K562 (cell line): ENCODE results near the gene KIF3B. TPM values are rescaled to one million over a fixed set of nuclear protein-coding genes. Genes with fewer than 3 reads are reported as not detected.

Source experiments
- CREB1 ChIP-seq, 2 experiments: sonication (generic) in 1 of 2; formaldehyde crosslinking in 1 of 2; IDR thresholded peaks; 2 replicates each; pipeline versions ENCODE4 v1.6.1 to v1.8.0; 2012 to 2022; ENCODE audit warnings: inconsistent platforms in 1 of 2, mild to moderate bottlenecking in 1 of 2, missing genetic modification reagents in 1 of 2, moderate library complexity in 1 of 2
- CREM ChIP-seq: IDR thresholded peaks from 2 replicates; pipeline ENCODE4 v1.6.1; 2014; ENCODE audit warnings: antibody characterized with exemption, low read depth
- FOXP1 ChIP-seq: sonication (generic); formaldehyde crosslinking; IDR thresholded peaks from 2 replicates; pipeline ENCODE4 v1.8.0; 2022; ENCODE audit warnings: mild to moderate bottlenecking, missing genetic modification reagents
- GATA2 ChIP-seq: sonication (generic); formaldehyde crosslinking; IDR thresholded peaks from 2 replicates; pipeline ENCODE4 v1.4.0; 2020; ENCODE audit warnings: mild to moderate bottlenecking, missing genetic modification reagents
- HDAC6 ChIP-seq: IDR thresholded peaks from 2 replicates; pipeline ENCODE4 v1.6.1; 2012; ENCODE audit warnings: low read depth, mild to moderate bottlenecking, control low read depth, inconsistent platforms, low read length, moderate library complexity
- KDM1A ChIP-seq, 2 experiments: fragments of 450-650 bp; IDR thresholded peaks; 2 replicates each; pipeline ENCODE4 v1.6.1; 2016; ENCODE audit warnings: mild to moderate bottlenecking in 2 of 2
- KLF16 ChIP-seq: IDR thresholded peaks from 2 replicates; pipeline ENCODE4 v1.6.1; 2016; ENCODE audit warnings: antibody characterized with exemption
- LEF1 ChIP-seq: fragments of 450-650 bp; IDR thresholded peaks from 2 replicates; pipeline ENCODE4 v1.6.1; 2016; ENCODE audit warnings: mild to moderate bottlenecking
- NR3C1 ChIP-seq: sonication (generic); formaldehyde crosslinking; IDR thresholded peaks from 2 replicates; pipeline ENCODE4 v1.8.1; 2022; ENCODE audit warnings: missing genetic modification reagents
- PHB2 ChIP-seq: fragments of 450-650 bp; IDR thresholded peaks from 2 replicates; pipeline ENCODE4 v1.6.1; 2017; ENCODE audit warnings: low read depth
- POLR3G ChIP-seq: IDR thresholded peaks from 2 replicates; pipeline ENCODE4 v1.6.1; 2011; ENCODE audit not compliant: insufficient read length, insufficient replicate concordance; ENCODE audit errors: extremely low read depth
- RBM15 ChIP-seq: fragments of 200-400 bp; formaldehyde crosslinking; IDR thresholded peaks from 2 replicates; pipeline ENCODE4 v1.6.1; 2018; ENCODE audit warnings: mild to moderate bottlenecking, low read length, moderate library complexity; ENCODE audit not compliant: insufficient read depth
- SIN3A ChIP-seq, 2 experiments: fragments of 150-350 bp in 1 of 2; IDR thresholded peaks; 2 replicates each; pipeline ENCODE4 v1.6.1; 2011 to 2016; ENCODE audit warnings: borderline replicate concordance in 2 of 2, low read depth in 2 of 2, low read length in 2 of 2, mild to moderate bottlenecking in 2 of 2, moderate library complexity in 2 of 2; ENCODE audit not compliant: control insufficient read depth in 1 of 2
- SMAD4 ChIP-seq: fragments of 250-450 bp; sonication (Bioruptor Pico); conservative IDR thresholded peaks from 2 replicates; pipeline ENCODE4 v1.8.0; 2021; ENCODE audit warnings: inconsistent platforms, mild to moderate bottlenecking, moderate library complexity
- TCF3 ChIP-seq: sonication (generic); formaldehyde crosslinking; IDR thresholded peaks from 2 replicates; pipeline ENCODE4 v1.4.0; 2020; ENCODE audit warnings: mild to moderate bottlenecking, missing genetic modification reagents
- ZKSCAN3 ChIP-seq: fragments of 250-450 bp; sonication (Bioruptor Pico); IDR thresholded peaks from 2 replicates; pipeline ENCODE4 v1.4.0; 2020
- polyA plus RNA-seq, 8 experiments: library from polyadenylated mRNA; depleted of rRNA in 4 of 8; stranded (reverse) in 5 of 8; unstranded in 3 of 8; fragments of >200 nt; fragmentation: Nextera tagmentation in 2 of 8; fragmentation: Illumina TruSeq in 1 of 8; extraction: Ambion mirVana in 2 of 8; extraction: Trizol in 1 of 8; gene quantifications; 2 replicates each; pipeline versions ENCODE4 v1.2.1 to v1.2.3, GENCODE V29; 2011 to 2014; ENCODE audit warnings: inconsistent platforms in 1 of 8, missing spikeins in 1 of 8
- total RNA-seq, 7 experiments: library from RNA; depleted of rRNA in 6 of 7; stranded (reverse); fragments of >200 nt in 6 of 7; fragmentation: Illumina TruSeq in 2 of 7; extraction: Trizol in 2 of 7; gene quantifications; 2 replicates each; pipeline versions ENCODE4 v1.2.1 to v1.2.3, GENCODE V29; 2011 to 2021; ENCODE audit warnings: low replicate concordance in 1 of 7
- TF ChIP-seq, protein P1 (sequence below): IDR thresholded peaks from 2 replicates; pipeline ENCODE4 v1.6.1; 2014; ENCODE audit warnings: antibody characterized with exemption
- TF ChIP-seq, protein P2 (sequence below): sonication (generic); IDR thresholded peaks from 2 replicates; pipeline ENCODE4 v1.6.1; 2016
- TF ChIP-seq, protein P3 (sequence below): sonication (generic); formaldehyde crosslinking; IDR thresholded peaks from 2 replicates; pipeline ENCODE4 v1.9.0; 2022; ENCODE audit warnings: mild to moderate bottlenecking, missing genetic modification reagents
- TF ChIP-seq, protein P4 (sequence below): sonication (generic); formaldehyde crosslinking; IDR thresholded peaks from 2 replicates; pipeline ENCODE4 v1.8.0; 2022; ENCODE audit warnings: missing genetic modification reagents, mild to moderate bottlenecking, moderate library complexity, borderline replicate concordance
- TF ChIP-seq, protein P5 (sequence below), 3 experiments: fragments of 200-800 bp in 1 of 3; fragments of 250-450 bp in 1 of 3; fragments of 450-650 bp in 1 of 3; sonication (Bioruptor Pico) in 1 of 3; sonication (Bioruptor generic) in 1 of 3; formaldehyde crosslinking in 1 of 3; IDR thresholded peaks; 2 replicates each; pipeline versions ENCODE4 v1.6.1 to v1.8.0; 2016 to 2022; ENCODE audit warnings: mild to moderate bottlenecking in 2 of 3, missing genetic modification characterization in 2 of 3, missing compliant biosample characterization in 1 of 3, moderate library complexity in 1 of 3

Gene KIF3B
- total and polyA plus RNA-seq, 9 of the 15 experiments (the other 6 are each of a cell fraction or from before 2014, with no cell fraction given) = 2.9 to 12.3 (median 8.6) TPM

DNA sequence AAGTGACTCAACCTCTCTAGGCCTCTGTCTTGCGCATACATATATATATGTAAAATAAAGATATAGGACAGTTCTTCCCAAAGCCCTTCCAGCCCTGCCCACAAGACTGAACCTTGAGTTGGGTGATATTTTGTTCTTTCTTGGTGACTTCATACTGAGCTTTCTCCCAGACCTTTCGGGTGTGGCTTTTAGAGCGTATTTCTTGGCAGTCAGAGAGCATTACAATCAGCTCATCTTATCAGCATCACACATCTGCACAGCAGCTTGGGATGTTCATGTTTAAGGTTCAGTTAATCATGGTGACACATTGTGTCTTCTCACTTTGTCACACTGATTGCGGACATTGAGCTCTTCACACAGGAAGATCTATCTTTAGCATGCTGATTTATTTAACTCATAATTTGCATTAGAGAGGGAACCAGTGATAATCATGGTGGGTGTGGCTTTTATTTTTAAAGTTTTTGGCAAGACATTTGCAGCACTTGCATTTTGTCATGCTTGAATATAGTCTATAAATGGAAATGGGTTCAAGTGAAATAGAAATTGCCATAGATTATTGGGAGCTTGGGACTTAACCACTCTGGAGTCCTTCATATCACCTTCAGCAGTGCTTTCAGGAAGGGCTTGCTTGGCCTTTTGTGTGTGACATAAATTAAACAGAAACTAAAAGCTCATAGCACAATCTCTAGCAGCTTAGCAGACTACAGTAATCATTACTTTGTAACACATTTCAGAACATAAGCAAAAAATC is 8.3 kb downstream of the KIF3B start (continued):
- no peak for TF ChIP-seq ZKSCAN3 (CRISPR knock-in tag)
- TF ChIP-seq, protein P1, sequence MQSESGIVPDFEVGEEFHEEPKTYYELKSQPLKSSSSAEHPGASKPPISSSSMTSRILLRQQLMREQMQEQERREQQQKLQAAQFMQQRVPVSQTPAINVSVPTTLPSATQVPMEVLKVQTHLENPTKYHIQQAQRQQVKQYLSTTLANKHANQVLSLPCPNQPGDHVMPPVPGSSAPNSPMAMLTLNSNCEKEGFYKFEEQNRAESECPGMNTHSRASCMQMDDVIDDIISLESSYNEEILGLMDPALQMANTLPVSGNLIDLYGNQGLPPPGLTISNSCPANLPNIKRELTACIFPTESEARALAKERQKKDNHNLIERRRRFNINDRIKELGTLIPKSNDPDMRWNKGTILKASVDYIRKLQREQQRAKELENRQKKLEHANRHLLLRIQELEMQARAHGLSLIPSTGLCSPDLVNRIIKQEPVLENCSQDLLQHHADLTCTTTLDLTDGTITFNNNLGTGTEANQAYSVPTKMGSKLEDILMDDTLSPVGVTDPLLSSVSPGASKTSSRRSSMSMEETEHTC = no peak
- TF ChIP-seq, protein P2, sequence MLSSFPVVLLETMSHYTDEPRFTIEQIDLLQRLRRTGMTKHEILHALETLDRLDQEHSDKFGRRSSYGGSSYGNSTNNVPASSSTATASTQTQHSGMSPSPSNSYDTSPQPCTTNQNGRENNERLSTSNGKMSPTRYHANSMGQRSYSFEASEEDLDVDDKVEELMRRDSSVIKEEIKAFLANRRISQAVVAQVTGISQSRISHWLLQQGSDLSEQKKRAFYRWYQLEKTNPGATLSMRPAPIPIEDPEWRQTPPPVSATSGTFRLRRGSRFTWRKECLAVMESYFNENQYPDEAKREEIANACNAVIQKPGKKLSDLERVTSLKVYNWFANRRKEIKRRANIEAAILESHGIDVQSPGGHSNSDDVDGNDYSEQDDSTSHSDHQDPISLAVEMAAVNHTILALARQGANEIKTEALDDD = no peak; the same call in 1 of the 2 replicates
- TF ChIP-seq, protein P3, sequence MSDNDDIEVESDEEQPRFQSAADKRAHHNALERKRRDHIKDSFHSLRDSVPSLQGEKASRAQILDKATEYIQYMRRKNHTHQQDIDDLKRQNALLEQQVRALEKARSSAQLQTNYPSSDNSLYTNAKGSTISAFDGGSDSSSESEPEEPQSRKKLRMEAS (CRISPR knock-in tag) = no peak
- TF ChIP-seq SIN3A (IDR thresholded peaks at IDR 0.05; ENCODE audit: borderline replicate concordance in 2 of 2, control insufficient read depth in 1 of 2, low read depth in 2 of 2, low read length in 2 of 2) = no peak
- TF ChIP-seq POLR3G = no peak
- TF ChIP-seq PHB2 = no peak; the same call in 1 of the 2 replicates
- TF ChIP-seq FOXP1 = no peak
- TF ChIP-seq NR3C1 = no peak
- TF ChIP-seq HDAC6 = no peak
- peak; percentile 89; the same call in 1 of the 2 replicates for TF ChIP-seq LEF1
- peak; percentile 94 for TF ChIP-seq KLF16
- peak; percentile 99 for TF ChIP-seq GATA2 (CRISPR knock-in tag)
- peak; percentile 99 for TF ChIP-seq KDM1A (IDR thresholded peaks at IDR 0.05)
- TF ChIP-seq, protein P4, sequence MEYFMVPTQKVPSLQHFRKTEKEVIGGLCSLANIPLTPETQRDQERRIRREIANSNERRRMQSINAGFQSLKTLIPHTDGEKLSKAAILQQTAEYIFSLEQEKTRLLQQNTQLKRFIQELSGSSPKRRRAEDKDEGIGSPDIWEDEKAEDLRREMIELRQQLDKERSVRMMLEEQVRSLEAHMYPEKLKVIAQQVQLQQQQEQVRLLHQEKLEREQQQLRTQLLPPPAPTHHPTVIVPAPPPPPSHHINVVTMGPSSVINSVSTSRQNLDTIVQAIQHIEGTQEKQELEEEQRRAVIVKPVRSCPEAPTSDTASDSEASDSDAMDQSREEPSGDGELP (CRISPR knock-in tag) = no peak; the same call in 1 of the 2 replicates
- peak; percentile 97 for TF ChIP-seq TCF3 (CRISPR knock-in tag)
- TF ChIP-seq CREM = peak; percentile 81
- TF ChIP-seq CREB1 (IDR thresholded peaks at IDR 0.05) = peak; percentile 29; the same call in 1 of the 2 replicates
- TF ChIP-seq CREB1 (CRISPR knock-in tag; IDR thresholded peaks at IDR 0.05) = no peak
- TF ChIP-seq RBM15 = no peak
- TF ChIP-seq, protein P5, sequence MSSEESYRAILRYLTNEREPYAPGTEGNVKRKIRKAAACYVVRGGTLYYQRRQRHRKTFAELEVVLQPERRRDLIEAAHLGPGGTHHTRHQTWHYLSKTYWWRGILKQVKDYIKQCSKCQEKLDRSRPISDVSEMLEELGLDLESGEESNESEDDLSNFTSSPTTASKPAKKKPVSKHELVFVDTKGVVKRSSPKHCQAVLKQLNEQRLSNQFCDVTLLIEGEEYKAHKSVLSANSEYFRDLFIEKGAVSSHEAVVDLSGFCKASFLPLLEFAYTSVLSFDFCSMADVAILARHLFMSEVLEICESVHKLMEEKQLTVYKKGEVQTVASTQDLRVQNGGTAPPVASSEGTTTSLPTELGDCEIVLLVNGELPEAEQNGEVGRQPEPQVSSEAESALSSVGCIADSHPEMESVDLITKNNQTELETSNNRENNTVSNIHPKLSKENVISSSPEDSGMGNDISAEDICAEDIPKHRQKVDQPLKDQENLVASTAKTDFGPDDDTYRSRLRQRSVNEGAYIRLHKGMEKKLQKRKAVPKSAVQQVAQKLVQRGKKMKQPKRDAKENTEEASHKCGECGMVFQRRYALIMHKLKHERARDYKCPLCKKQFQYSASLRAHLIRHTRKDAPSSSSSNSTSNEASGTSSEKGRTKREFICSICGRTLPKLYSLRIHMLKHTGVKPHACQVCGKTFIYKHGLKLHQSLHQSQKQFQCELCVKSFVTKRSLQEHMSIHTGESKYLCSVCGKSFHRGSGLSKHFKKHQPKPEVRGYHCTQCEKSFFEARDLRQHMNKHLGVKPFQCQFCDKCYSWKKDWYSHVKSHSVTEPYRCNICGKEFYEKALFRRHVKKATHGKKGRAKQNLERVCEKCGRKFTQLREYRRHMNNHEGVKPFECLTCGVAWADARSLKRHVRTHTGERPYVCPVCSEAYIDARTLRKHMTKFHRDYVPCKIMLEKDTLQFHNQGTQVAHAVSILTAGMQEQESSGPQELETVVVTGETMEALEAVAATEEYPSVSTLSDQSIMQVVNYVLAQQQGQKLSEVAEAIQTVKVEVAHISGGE (CRISPR knock-in tag; IDR thresholded peaks at IDR 0.05) = peak in 1 of 3 experiments; percentile 75; a peak in 2 of 6 replicates
- TF ChIP-seq SMAD4 (CRISPR knock-in tag) = peak; percentile 90
